NCI-H2196 treated with DMSO at 0.1 percent for 48 hours (cell line): ENCODE measurements around the gene ZNF184.

Source experiments
- DNase-seq: peaks from one replicate; lab custom pipeline; 2025; ENCODE audit not compliant: unreplicated experiment; lab: John Stamatoyannopoulos, UW

The ZNF184 gene

GRCh38 chr6:27472617-27473400 is at the start of gene ZNF184:
TSS of gene ZNF184 (minus strand) at chr6:27473105. CDS start at chr6:27472294, 811 bp downstream.
- DNase-seq: peak; percentile 97

- DNase-seq: peak; percentile 30
These were observed 46.2 kb upstream of the ZNF184 start for GRCh38 chr6:27518881-27519795.

- no peak for DNase-seq
These were observed 45.3 kb upstream of the ZNF184 start for GRCh38 chr6:27517928-27518787.

GRCh38 chr6:27517238-27517637 is 44.3 kb upstream of the ZNF184 start:
- no peak for DNase-seq

GRCh38 chr6:27514906-27515495 is 42.1 kb upstream of the ZNF184 start:
- DNase-seq: no peak

GRCh38 chr6:27512525-27512924 is 39.6 kb upstream of the ZNF184 start:
- DNase-seq: no peak

- DNase-seq: no peak
These were observed 34.4 kb upstream of the ZNF184 start for GRCh38 chr6:27507041-27507956.

- no peak for DNase-seq
These were observed 32.5 kb upstream of the ZNF184 start for GRCh38 chr6:27505209-27506027.

GRCh38 chr6:27503436-27504030 is 30.6 kb upstream of the ZNF184 start:
- no peak for DNase-seq

- no peak for DNase-seq
These were observed 29.9 kb upstream of the ZNF184 start for GRCh38 chr6:27502508-27503435.

- DNase-seq: no peak
These were observed 28.3 kb upstream of the ZNF184 start for GRCh38 chr6:27501187-27501586.

- no peak for DNase-seq
These were observed 27.3 kb upstream of the ZNF184 start for GRCh38 chr6:27500177-27500576.

GRCh38 chr6:27495386-27496135 is 22.7 kb upstream of the ZNF184 start:
- DNase-seq: no peak

GRCh38 chr6:27494987-27495385 is 22.1 kb upstream of the ZNF184 start:
- DNase-seq: no peak

- no peak for DNase-seq
These were observed 21.2 kb upstream of the ZNF184 start for GRCh38 chr6:27494103-27494502.

- DNase-seq: no peak
These were observed 19.8 kb upstream of the ZNF184 start for GRCh38 chr6:27492631-27493190.
